Measurements from ENCODE around the gene MDM4. TPM values are rescaled to one million over a fixed set of nuclear protein-coding genes. Genes with fewer than 3 reads are reported as not detected.

The MDM4 gene, protein sequence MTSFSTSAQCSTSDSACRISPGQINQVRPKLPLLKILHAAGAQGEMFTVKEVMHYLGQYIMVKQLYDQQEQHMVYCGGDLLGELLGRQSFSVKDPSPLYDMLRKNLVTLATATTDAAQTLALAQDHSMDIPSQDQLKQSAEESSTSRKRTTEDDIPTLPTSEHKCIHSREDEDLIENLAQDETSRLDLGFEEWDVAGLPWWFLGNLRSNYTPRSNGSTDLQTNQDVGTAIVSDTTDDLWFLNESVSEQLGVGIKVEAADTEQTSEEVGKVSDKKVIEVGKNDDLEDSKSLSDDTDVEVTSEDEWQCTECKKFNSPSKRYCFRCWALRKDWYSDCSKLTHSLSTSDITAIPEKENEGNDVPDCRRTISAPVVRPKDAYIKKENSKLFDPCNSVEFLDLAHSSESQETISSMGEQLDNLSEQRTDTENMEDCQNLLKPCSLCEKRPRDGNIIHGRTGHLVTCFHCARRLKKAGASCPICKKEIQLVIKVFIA
- total RNA-seq, result 100 to 1,000 TPM; 103 to 106 TPM

DNA sequence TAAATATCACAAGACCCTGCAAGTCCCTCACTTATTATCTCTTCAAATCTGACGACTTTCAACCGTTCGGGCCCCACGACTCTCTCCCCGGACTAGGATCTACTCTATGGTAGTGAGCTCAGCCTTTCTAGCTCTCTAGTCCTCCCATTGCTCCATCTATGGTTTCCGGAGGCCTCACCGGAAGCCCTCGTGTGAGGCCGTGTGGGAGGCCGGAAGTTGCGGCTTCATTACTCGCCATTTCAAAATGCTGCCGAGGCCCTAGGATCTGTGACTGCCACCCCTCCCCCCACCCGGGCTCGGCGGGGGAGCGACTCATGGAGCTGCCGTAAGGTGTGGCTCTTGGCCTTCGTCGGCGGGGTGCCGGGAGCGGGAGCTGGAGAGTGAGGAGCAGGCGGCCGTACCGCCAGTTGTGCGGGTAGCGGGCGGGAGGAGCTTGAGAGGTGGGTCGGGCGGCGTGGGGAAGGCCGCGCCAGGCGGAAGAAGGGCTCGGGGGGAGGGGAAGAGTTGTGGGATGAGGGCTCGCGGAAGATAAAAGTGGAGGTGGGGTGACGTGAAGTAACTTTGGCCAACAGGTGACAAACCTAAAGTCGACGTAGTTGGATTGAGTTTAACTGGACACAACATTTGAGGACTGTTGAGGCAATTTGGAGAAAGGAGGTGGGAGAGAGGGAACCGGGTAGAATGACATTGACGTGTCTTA lies at the start of gene MDM4:
Gene MDM4 (plus strand): TSS at position 227 of the 700 bp plus-strand sequence. CDS start 9,113 bp downstream, outside the sequence.

DNA sequence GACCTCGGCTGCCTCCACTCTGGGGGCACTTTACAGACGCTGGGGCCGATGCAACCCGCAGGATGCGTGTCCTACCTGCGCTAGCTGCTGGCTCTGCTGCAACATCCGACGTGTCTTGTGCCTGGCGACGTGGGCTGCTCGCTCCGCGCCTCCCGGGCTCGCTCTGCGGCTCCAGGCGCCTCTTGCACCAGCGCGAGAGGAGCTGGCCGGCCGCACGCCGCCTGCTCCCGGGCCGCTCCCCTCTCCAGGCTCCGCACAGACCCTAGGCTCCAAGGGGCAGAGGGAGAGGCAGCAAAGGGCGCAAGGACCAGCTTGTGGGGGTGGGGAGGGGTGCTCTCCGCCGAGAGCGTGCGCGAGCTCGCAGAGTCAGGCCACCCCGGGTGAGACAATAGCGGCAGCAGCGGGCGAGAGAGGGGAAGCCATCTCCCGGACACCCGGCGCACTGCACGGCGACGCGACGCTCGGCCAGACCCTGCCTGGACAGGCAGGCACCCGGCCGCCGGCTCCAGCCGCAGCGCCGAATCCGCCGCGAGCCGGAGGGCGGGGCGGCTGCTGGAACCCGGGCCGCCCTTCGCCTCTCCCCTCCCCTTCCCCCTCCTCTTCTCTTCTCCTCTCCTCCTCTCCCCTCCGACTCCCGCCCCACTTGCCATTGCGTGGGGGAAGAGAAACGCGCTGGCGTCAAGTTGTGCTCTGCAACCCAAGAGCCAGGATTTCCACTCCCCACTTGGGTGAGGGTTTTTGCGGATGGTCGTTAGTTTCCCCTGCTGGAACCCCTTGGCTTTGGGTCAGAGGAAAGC lies 21.7 kb upstream of the MDM4 start, which contains the start of gene PIK3C2B:
Gene PIK3C2B (minus strand): TSS at position 525 of the 797 bp plus-strand sequence. CDS start 25,003 bp downstream, outside the sequence.

Other genes starting within 250 kb of the MDM4 start
- gene PLEKHA6, start 156.5 kb upstream of the MDM4 start, total RNA-seq, result under 1 TPM in 1 of 2 experiments, not detected in 1; 0.03 TPM
- gene PPP1R15B, start 104.6 kb upstream of the MDM4 start, total RNA-seq, result 10 to 100 TPM; 59.5 to 59.9 TPM
- gene PIK3C2B, start 21.6 kb upstream of the MDM4 start, total RNA-seq, result 10 to 100 TPM; 39.8 to 40.2 TPM
- not detected for gene LRRN2, start 169.3 kb downstream of the MDM4 start, total RNA-seq

Measured in activated naive CD4-positive, alpha-beta T cell treated with anti-CD3 and anti-CD28 coated beads, Interleukin-2, amount 10 ng/mL, durations not matched to agents 5 hours and 36 hours (primary cell).